HEK293 (cell line): ENCODE data around the gene CLEC14A.

Source experiments
- CTCF ChIA-PET: fragments of 350-600 bp; formaldehyde crosslinking; extraction: SDS; loops from one replicate; lab custom pipeline; 2021; ENCODE audit warnings: antibody characterized with exemption; lab: Yijun Ruan, JAX
- POLR2A ChIA-PET: fragments of 300-600 bp; formaldehyde crosslinking; extraction: SDS; loops from one replicate; lab custom pipeline; 2020; ENCODE audit warnings: antibody characterized with exemption, inconsistent platforms; lab: Yijun Ruan, JAX
- H3K27ac ChIP-seq: fragments of 200-500 bp; sonication (Bioruptor generic); 2 replicates; pipeline ENCODE4 v1.5.1; 2014; ENCODE audit warnings: low read depth, low read length, control low read depth, inconsistent platforms; ENCODE audit errors: extremely low read depth
- H3K36me3 ChIP-seq, 2 experiments: fragments of 200-500 bp in 1 of 2; sonication (Bioruptor generic) in 1 of 2; 1 replicate in 1 of 2; 2 replicates in 1 of 2; pipeline ENCODE4 v1.5.1; 2014 to 2017; ENCODE audit warnings: inconsistent platforms in 2 of 2, low read length in 2 of 2; ENCODE audit not compliant: control insufficient read depth in 2 of 2, insufficient read depth in 1 of 2
- H3K4me1 ChIP-seq: fragments of 200-500 bp; sonication (Bioruptor generic); 2 replicates; pipeline ENCODE4 v1.5.1; 2014; ENCODE audit warnings: mild to moderate bottlenecking, low read length, inconsistent platforms; ENCODE audit not compliant: control insufficient read depth, insufficient read depth
- H3K4me3 ChIP-seq: 2 replicates; pipeline ENCODE4 v1.5.1; 2011; ENCODE audit warnings: low read depth, mild to moderate bottlenecking, control low read depth, low read length, moderate library complexity
- H3K9me3 ChIP-seq: fragments of 200-500 bp; sonication (Bioruptor generic); 2 replicates; pipeline ENCODE4 v1.5.1; 2014; ENCODE audit warnings: low read depth, low read length, inconsistent platforms; ENCODE audit not compliant: control insufficient read depth, insufficient read depth
- GLIS2 ChIP-seq: fragments of 450-650 bp; formaldehyde crosslinking; IDR thresholded peaks from 2 replicates; pipeline ENCODE4 v1.5.1; 2016; ENCODE audit warnings: missing biosample characterization, missing genetic modification characterization
- IKZF3 ChIP-seq: fragments of 450-650 bp; IDR thresholded peaks from 2 replicates; pipeline ENCODE4 v1.5.0; 2018; ENCODE audit warnings: missing biosample characterization, mild to moderate bottlenecking, missing genetic modification characterization, moderate library complexity
- KLF17 ChIP-seq: fragments of 450-650 bp; formaldehyde crosslinking; IDR thresholded peaks from 2 replicates; pipeline ENCODE4 v1.5.1; 2016; ENCODE audit warnings: missing biosample characterization, missing genetic modification characterization
- PRDM1 ChIP-seq: fragments of 450-650 bp; formaldehyde crosslinking; IDR thresholded peaks from 2 replicates; pipeline ENCODE4; 2016; ENCODE audit warnings: missing biosample characterization, missing genetic modification characterization
- PRDM2 ChIP-seq: fragments of 450-650 bp; formaldehyde crosslinking; IDR thresholded peaks from 2 replicates; pipeline ENCODE4 v1.5.1; 2016; ENCODE audit warnings: missing biosample characterization, missing genetic modification characterization, borderline replicate concordance
- TRIM28 ChIP-seq: IDR thresholded peaks from 2 replicates; pipeline ENCODE4 v1.6.1; 2011; ENCODE audit warnings: low read length, control low read depth, borderline replicate concordance
- WT1 ChIP-seq: fragments of 450-650 bp; formaldehyde crosslinking; IDR thresholded peaks from 2 replicates; pipeline ENCODE4 v1.5.1; 2016; ENCODE audit warnings: missing biosample characterization, missing genetic modification characterization
- ZBTB20 ChIP-seq: fragments of 450-650 bp; formaldehyde crosslinking; IDR thresholded peaks from 2 replicates; pipeline ENCODE4 v1.5.1; 2016; ENCODE audit warnings: missing biosample characterization, missing genetic modification characterization
- ZBTB6 ChIP-seq: fragments of 450-650 bp; formaldehyde crosslinking; IDR thresholded peaks from 2 replicates; pipeline ENCODE4 v1.5.1; 2017; ENCODE audit warnings: missing biosample characterization, missing genetic modification characterization
- ZNF26 ChIP-seq: fragments of 450-650 bp; formaldehyde crosslinking; IDR thresholded peaks from 2 replicates; pipeline ENCODE4 v1.5.1; 2016; ENCODE audit warnings: missing biosample characterization, missing genetic modification characterization
- ZNF366 ChIP-seq: fragments of 450-650 bp; formaldehyde crosslinking; conservative IDR thresholded peaks from 2 replicates; pipeline ENCODE4 v1.5.1; 2016; ENCODE audit warnings: missing biosample characterization, missing genetic modification characterization
- ZNF394 ChIP-seq: fragments of 450-650 bp; formaldehyde crosslinking; IDR thresholded peaks from 2 replicates; pipeline ENCODE4 v1.5.1; 2016; ENCODE audit warnings: missing biosample characterization, missing genetic modification characterization, mild to moderate bottlenecking, moderate library complexity, borderline replicate concordance
- ZNF423 ChIP-seq: fragments of 450-650 bp; formaldehyde crosslinking; IDR thresholded peaks from 2 replicates; pipeline ENCODE4 v1.5.1; 2016; ENCODE audit warnings: missing biosample characterization, missing genetic modification characterization
- ZNF488 ChIP-seq: fragments of 450-650 bp; formaldehyde crosslinking; IDR thresholded peaks from 2 replicates; pipeline ENCODE4 v1.5.1; 2016; ENCODE audit warnings: missing biosample characterization, missing genetic modification characterization
- ZNF530 ChIP-seq: fragments of 450-650 bp; formaldehyde crosslinking; IDR thresholded peaks from 2 replicates; pipeline ENCODE4 v1.5.1; 2016; ENCODE audit warnings: low read depth, missing biosample characterization, missing genetic modification characterization
- ZNF658 ChIP-seq: fragments of 450-650 bp; formaldehyde crosslinking; IDR thresholded peaks from 2 replicates; pipeline ENCODE4; 2016; ENCODE audit warnings: missing biosample characterization, missing genetic modification characterization
- ZNF692 ChIP-seq: fragments of 450-650 bp; formaldehyde crosslinking; IDR thresholded peaks from 2 replicates; pipeline ENCODE4 v1.5.1; 2016; ENCODE audit warnings: missing biosample characterization, missing genetic modification characterization
- ZNF791 ChIP-seq: fragments of 450-650 bp; formaldehyde crosslinking; IDR thresholded peaks from 2 replicates; pipeline ENCODE4 v1.5.1; 2016; ENCODE audit warnings: missing biosample characterization, missing genetic modification characterization
- ZNF830 ChIP-seq: fragments of 450-650 bp; IDR thresholded peaks from 2 replicates; pipeline ENCODE4 v1.5.0; 2018; ENCODE audit warnings: missing biosample characterization, missing genetic modification characterization, low read depth, mild to moderate bottlenecking, moderate library complexity
- ZSCAN5A ChIP-seq: fragments of 450-650 bp; formaldehyde crosslinking; IDR thresholded peaks from 2 replicates; pipeline ENCODE4 v1.5.1; 2016; ENCODE audit warnings: missing biosample characterization, missing genetic modification characterization

CLEC14A gene

GRCh38 chr14:38243696-38244240, 12.1 kb downstream of the CLEC14A start:
- H3K27ac ChIP-seq: no peak overlapping the region
- H3K4me1 ChIP-seq: no peaks in the 10 kb centered on the region
- no peaks in the 10 kb centered on the region for H3K9me3 ChIP-seq
- H3K36me3 ChIP-seq: no peaks in the 10 kb centered on the region
- no peak overlapping the region for H3K4me3 ChIP-seq
- ChIA-PET POLR2A (no interaction called here), CTCF (interaction anchor here (0.6 to 0.8 kb wide), 2 partner anchors 72 to 369 kb away, joined by 3 read pairs; no protein-coding TSS in a partner anchor)
- TF ChIP-seq ZNF658 (no peak), ZBTB6 (tag by site-specific recombination) (no peak), PRDM2 (tag by site-specific recombination) (no peak), ZNF692 (tag by site-specific recombination) (no peak), ZSCAN5A (tag by site-specific recombination) (no peak), ZBTB20 (tag by site-specific recombination) (no peak), PRDM1 (tag by site-specific recombination) (no peak), GLIS2 (tag by site-specific recombination) (no peak), ZNF488 (tag by site-specific recombination) (no peak), ZNF366 (tag by site-specific recombination) (no peak), WT1 (tag by site-specific recombination) (no peak)

- no peaks in the 10 kb centered on the region for H3K4me1 ChIP-seq
- CTCF ChIA-PET: interaction anchor here (0.7 kb wide), 1 partner anchor 363 kb away, joined by 3 read pairs; no protein-coding TSS in a partner anchor
- TF ChIP-seq ZNF530 (tag by site-specific recombination): no peak
- no peak for TF ChIP-seq KLF17 (tag by site-specific recombination)
- TF ChIP-seq IKZF3 (tag by site-specific recombination): no peak
- TF ChIP-seq ZNF26: no peak
- no peak for TF ChIP-seq ZNF830 (tag by site-specific recombination)
- TF ChIP-seq ZNF791 (tag by site-specific recombination): no peak
- no peak for TF ChIP-seq TRIM28
- TF ChIP-seq ZNF394 (tag by site-specific recombination): no peak
- TF ChIP-seq ZNF423 (tag by site-specific recombination): no peak
- POLR2A ChIA-PET: no interaction called here
- no peak overlapping the region for H3K4me3 ChIP-seq
- H3K9me3 ChIP-seq: no peaks in the 10 kb centered on the region
- no peak overlapping the region for H3K27ac ChIP-seq
- H3K36me3 ChIP-seq: no peaks in the 10 kb centered on the region
Observed at GRCh38 chr14:38238878-38239277, 17.0 kb downstream of the CLEC14A start.
